Measurements from ENCODE around the gene CADM1. TPM values are rescaled to one million over a fixed set of nuclear protein-coding genes. Genes with fewer than 3 reads are reported as not detected.

Gene CADM1
- total and polyA plus RNA-seq, 2 donors (not counting 3 experiments of a cell fraction or from before 2014, with no cell fraction given): 0.52 to 2.6 TPM

- FAIRE-seq (no peak), DNase-seq (ENCODE audit: low read depth, low spot score) (no peak)
- Histone ChIP-seq H3K4me3 (replicated peaks in 1 of 3; ENCODE audit: insufficient read depth in 1 of 3, low read depth in 1 of 3, low read length in 3 of 3) (no peak overlapping the region), H2AFZ (ENCODE audit: low read depth, low read length) (no peak overlapping the region), H3K27me3 (ENCODE audit: control insufficient read depth in 2 of 2, insufficient read depth in 2 of 2, low read length in 2 of 2) (no peaks in the 10 kb centered on the region), H3K9me3 (replicated peaks; ENCODE audit: control insufficient read depth, insufficient read depth, low read length) (no peaks in the 10 kb centered on the region), H3K36me3 (ENCODE audit: control insufficient read depth in 2 of 2, extremely low read depth in 1 of 2, insufficient read depth in 2 of 2, low read length in 2 of 2) (no peaks in the 10 kb centered on the region), H3K79me2 (ENCODE audit: control insufficient read depth, insufficient read depth, low read length) (no peaks in the 10 kb centered on the region), H3K27ac (ENCODE audit: insufficient read depth, low read depth, low read length) (no peak overlapping the region), H3K9ac (replicated peaks; ENCODE audit: extremely low read depth, insufficient read depth, low read length) (no peak overlapping the region), H3K4me2 (ENCODE audit: insufficient read depth, low read length) (no peak overlapping the region), H4K20me1 (replicated peaks; ENCODE audit: control insufficient read depth, extremely low read depth, insufficient read depth, low read length) (no peaks in the 10 kb centered on the region), H3K4me1 (ENCODE audit: control insufficient read depth, extremely low read depth, insufficient read depth, low read length) (no peaks in the 10 kb centered on the region), H3K9me1 (replicated peaks; ENCODE audit: control insufficient read depth, extremely low read depth, insufficient read depth, low read length) (no peaks in the 10 kb centered on the region)
- ChIA-PET CTCF (no interaction called here), POLR2A (no interaction called here)
- intact Hi-C loops (cut with micrococcal nuclease) (no loop called here), dilution Hi-C loops (cut with MboI; ENCODE audit: extremely low pct_ligation_motif_present, low sequenced_read_pairs) (no loop called here)
- TF ChIP-seq MAX (IDR thresholded peaks at IDR 0.05; ENCODE audit: insufficient read depth, insufficient read length): no peak
- no peak for TF ChIP-seq MYC (IDR thresholded peaks at IDR 0.05; ENCODE audit: low read depth, low read length)
- no peak for TF ChIP-seq GATA2 (IDR thresholded peaks at IDR 0.05; ENCODE audit: insufficient read depth, insufficient read length, low read depth, low read length)
- no peak for TF ChIP-seq POLR2A (IDR thresholded peaks at IDR 0.05; ENCODE audit: low read depth, low read length)
- TF ChIP-seq JUN (IDR thresholded peaks at IDR 0.05; ENCODE audit: borderline replicate concordance, insufficient read depth, insufficient read length, low read depth): no peak
- TF ChIP-seq EZH2 (IDR thresholded peaks at IDR 0.05; ENCODE audit: borderline replicate concordance, low read depth, low read length, severe bottlenecking): no peak
- TF ChIP-seq POLR2AphosphoS5 (IDR thresholded peaks at IDR 0.05; ENCODE audit: insufficient read depth, low read depth, low read length): no peak
- no peak for TF ChIP-seq CTCF (IDR thresholded peaks at IDR 0.05; ENCODE audit: extremely low read depth in 1 of 2, insufficient read depth in 1 of 2, low read depth in 1 of 2, low read length in 2 of 2)
- no peak for TF ChIP-seq FOS (IDR thresholded peaks at IDR 0.05; ENCODE audit: borderline replicate concordance, insufficient read depth, low read length)
- BruUV-seq (replicated peaks): no TSS peak
Observed at GRCh38 chr11:115207916-115208315, 296.3 kb downstream of the CADM1 start.
